HG03442 (cell line): ENCODE data around the gene NQO2.
"Not testable (repeated sequence)": the region's sequence is repeated elsewhere in the genome, so short reads cannot be mapped to it uniquely, and the experiment has no call there.

Source experiments
- ATAC-seq: cut with Tn5 transposase; IDR thresholded peaks from one replicate; pipeline ENCODE4 v1.9.1; 2021; ENCODE audit warnings: mild to moderate bottlenecking, moderate library complexity; ENCODE audit not compliant: unreplicated experiment

The NQO2 gene

DNA sequence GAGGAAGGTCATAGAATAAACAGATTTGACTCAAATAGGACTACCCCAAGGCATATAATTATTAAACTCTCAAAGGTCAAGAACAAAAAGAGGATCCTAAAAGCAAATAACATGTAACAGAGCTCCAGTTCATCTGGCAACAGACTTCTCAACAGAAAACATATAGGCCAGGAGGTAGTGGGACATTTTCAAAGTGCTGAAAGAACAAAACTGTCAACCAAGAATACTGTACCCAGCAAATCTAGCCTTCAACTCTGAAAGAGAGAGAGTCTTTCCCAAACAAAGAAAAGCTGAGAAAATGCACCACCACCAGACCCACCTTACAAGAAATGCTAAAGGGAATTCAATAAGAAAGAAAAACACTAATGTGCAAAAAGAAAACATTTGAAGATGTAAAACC is 11.9 kb downstream of the NQO2 start:
- ATAC-seq: no peak

DNA sequence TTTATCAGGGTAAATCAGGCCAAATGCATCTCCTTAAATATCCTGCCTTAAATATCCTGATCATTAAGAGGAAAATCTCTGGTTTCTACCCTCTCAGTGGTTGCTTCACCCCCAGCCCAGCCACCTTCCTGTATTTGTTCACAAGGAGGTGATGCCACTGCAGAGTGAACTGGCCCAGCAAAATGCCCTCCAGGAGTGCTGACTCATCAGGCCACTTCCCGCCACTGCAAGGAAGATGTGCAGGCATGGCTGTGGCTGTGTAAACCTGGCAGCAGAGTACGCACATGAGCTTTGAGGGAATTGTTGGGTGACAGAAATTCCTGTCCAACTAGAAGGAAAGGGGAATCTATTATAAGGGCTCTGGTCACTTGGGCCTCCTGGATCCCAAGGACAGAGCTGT is 13.8 kb downstream of the NQO2 start:
- ATAC-seq: no peak

DNA sequence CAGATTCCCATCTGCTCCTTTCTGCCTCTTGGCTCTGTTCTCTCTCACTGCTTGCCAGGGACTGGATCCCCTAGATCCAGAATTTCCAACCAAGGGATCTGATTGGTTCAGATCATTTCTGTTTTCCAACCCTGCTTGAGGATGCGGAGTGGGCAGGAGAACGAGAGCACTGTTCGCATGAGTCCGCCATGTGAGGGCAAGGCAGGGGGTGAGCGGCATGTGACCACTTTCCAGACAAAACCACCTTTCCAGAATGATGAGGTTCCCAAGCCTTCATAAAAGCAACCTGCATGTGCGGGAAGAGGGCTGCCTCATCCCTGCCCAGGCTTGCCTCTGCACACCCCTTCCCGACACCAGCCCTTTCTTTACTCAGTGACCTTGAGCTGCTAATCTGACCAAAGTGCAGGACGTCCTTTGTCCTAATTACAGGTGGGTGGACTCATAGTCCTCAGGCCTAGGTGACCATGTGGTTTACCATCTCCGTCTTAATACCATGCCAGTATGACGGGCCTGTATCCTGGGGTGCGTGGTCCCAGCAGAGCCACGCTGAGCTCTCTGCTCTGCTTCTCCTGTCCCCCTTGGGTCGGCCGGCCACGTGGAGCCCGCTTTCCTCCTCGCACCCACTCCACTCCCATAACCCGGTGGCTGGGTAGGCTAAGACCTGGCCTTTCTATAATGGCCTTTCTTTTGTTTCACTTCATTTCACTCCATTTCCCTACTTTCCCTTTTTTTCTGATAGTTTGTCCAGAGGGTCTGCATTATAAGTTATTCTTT is 14.4 kb downstream of the NQO2 start:
- ATAC-seq: no peak

DNA sequence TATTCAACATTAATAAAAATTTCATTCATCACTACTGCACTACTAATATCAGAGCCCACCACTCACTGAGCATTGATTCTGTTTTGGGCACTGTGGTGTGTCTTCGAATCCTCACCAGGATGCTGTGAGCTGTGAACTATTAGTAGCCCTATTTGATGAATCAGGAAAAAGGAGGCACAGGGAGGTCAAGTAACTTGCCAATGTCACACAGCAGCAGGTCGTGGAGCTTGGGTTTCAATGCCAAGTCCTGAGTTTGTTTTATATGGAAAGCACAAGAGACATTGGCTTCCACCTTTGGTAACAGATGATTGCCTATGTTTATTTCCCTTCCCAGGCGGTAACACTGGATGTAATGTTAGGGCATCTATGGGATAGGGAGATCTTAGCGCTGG is 15.0 kb downstream of the NQO2 start:
- no peak for ATAC-seq

DNA sequence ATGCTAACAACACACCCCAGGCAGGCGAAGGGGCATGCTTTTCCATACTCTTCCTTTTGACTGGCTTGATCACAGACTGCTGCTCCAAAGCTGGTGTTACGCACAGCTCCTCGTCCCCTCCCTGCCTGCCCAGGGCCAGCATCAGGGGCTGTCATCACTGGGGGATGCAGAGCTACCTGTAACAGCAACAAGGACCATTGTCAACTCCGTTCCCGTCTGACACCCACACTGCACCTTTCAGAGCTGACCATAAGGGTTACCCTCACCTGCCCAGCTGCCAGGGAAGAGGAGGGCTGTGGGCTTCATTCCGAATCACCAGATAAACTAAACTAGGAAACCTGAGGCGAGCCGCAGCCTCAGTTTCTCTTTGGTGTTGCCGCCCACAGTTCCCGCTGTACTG is 15.4 kb downstream of the NQO2 start:
- no peak for ATAC-seq

DNA sequence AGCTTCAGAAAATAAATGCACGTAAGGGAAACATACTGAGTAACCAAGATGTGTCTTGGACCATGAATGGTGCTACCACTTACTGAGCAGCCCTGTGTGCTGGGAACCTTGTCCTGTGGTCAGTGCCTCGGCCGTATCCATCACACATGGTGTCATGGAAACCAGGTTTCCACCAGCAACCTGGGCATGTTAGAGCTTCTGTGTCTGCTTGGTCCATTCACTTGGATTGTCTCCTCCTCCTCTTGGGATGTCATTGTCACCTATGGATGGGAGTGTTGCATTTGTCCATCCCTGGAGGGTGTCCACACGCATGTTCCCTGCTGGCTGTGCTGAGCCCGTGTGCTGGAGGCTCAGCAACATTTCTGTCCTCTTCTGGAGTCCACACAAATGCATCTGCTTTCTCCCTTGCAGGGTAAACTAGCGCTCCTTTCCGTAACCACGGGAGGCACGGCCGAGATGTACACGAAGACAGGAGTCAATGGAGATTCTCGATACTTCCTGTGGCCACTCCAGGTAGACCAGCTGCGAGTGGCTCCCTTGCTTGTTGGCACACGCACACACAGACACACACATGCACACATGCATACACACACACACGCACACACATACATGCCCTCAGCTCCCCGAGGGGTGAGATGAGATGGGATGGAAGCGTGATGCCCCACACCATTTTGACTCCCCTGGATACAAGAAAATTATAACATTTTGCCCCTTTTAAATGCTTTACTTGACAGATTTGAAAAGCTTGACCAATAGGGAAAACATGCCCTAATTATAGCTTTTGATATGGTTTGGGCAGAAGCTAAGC is 17.0 kb downstream of the NQO2 start:
- ATAC-seq: no peak

DNA sequence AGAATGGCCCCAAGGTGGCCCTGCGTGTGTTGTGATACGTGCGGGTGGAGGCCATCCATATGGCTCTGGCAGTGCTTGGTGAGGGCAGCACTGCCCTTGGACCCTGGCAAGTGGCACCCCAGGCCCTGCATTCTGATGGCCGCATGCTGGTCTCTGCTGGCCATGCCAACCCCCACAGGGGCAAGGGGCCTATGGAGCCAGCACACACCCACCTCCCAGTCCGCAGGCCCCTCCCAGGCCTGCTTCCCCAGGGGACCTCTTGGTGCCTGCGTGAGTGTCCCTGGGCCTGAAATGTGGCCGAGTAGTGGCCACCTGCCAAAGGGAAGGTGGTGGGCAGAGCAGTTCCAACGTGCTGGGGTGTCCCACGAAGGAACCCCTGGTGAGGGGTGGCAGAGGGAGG is 17.6 kb downstream of the NQO2 start:
- ATAC-seq: no peak

DNA sequence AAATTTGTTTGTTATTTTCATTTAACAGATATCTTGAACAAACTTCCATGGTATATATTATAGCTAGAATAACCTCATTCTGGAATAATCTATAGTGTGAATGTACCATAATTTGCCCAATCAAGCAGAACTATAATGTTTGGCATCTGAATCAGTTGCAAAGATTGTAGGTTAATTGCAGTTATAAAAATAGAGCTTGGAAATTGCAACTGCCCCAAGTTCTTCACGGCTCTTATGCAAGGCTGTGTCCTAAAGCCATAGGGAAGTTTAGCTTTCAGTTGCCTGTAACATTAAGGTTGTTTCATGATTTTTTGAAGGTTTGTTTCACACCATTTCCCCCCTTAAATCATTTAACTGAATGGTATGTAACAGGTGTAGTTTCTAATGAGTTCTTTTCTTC is 19.4 kb downstream of the NQO2 start:
- ATAC-seq: no peak

DNA sequence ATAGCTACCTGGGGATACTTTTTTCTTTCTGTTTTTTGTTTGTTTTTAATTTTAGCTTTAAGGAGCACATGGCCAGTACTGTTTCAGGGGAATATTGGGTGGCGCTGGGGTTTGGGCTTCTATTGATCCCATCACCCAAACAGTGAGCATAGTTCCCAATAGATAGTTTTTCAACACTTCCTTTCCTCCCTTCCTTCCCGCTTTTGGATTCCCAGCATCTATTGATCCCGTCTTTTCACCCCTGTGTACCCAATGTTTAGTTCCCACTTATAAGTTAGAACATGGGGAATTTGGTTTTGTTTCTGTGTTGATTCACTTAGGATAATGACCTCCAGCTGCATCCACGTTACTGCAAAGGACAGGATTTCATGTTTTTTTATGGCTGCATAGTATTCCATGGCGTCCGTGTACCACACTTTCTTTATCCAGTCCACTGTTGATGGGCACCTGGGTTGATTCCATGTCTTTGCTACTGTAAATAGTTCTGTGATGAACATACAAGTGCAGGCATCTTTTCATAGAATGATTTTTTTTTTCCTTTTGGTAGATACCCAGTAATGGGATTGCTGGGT is 20.1 kb downstream of the NQO2 start:
- ATAC-seq: no peak

DNA sequence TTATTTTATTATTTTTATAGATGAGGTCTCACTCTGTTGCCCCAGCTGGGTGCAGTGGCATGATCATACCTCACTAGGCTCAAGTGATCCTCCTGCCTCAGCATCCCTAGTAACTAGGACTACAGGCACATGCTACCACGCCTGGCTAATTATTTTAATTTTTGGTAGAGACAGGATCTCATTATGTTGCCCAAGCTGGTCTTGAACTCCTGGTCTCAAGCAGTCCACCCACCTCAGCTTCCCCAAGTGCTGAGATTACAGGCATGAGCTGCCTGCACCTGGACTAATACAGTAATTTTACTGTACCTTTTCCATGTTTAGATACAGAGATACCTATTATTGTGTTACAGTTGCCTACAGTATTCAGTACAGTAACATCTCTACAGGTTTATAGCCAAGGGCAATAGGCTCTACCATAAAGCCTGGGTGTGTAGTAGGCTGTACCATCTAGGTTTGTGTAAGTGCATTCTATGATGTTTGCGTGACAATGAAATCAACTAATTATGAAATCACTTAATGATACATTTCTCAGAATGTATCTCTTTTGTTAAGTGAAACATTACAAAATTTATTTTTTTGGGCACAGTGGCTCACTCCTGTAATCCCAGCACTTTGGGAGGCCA is 21.4 kb downstream of the NQO2 start:
- not testable (repeated sequence) for ATAC-seq

DNA sequence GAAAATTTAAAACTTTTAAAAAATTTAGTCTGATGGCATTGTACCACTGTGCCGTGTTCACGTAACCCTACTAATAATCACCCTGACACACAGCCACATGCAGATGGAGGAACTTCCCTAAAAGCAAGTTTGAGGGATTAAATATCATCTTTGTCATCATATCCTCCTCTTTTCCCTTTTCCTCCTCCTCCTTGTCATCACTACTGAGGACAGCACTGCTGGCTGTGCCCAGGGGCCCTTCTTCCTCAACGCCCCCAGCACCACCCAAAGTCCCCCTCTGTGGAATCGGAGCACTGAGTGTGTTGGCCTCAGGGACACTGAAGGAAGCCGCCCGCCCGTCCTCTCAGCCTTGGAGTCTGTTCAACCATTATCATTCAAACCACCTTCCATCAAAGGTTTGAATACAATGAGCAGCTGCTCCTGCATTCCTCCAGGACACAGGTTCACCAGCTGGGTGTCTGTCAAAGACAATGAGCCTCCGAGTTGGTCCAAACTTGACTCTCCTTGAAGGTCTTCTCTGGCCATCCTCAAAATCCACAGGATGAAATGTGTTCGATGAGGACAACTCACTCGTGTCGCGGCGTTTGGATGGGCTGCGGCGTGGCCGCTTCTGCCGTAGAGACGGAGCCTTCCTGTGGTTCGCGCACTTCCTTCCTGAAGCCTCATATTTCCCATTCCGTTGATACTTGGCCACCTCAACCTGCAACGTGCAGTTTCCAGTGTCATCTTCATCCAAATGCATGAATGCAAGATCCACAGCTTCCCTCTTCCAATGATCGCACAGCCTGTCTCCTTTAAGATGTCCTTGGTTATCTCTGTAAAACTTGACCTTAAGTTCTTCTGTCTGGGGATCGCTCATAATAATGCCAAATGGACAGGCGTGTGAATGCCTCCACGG is 23.3 kb downstream of the NQO2 start:
- no peak for ATAC-seq

DNA sequence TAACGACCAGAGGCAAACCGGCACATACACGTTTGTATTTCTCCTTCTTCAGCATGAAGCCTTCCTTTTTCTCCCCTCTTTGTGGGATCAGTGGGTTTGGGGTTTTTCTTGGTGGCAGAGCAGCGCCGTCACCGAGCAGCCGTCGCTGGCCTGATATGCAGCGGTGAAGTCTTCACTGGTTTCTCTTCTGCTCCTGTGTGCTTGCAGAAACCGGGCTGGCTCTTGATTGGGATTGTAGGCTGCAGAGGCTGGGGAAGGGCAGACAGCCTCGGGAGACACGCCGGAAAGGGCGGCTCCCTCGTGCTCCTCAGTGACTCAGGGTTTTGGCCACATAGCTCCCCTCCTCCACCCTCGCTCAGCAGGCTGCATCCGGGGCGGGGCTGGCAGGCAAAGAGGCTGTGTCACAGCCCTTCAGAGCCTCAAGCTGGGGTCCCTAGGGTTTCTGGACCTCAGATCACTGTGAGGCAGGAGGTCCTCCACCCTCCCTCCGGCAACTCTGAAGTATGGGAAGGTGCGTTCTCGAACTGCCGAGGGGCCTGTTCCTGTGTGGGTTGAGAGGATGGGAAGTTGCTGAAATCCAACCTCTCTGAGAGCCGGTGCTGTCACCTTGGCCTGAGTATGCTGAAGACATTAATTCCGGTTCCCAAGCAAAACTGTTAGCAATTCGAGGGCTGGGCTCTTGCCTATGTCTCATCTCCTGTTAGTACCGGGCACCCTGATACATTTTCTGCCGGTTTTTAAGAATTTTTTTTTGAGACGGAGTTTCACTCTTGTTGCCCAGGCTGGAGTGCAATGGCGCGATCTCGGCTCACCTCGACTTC is 24.2 kb downstream of the NQO2 start:
- peak; percentile 85 for ATAC-seq

DNA sequence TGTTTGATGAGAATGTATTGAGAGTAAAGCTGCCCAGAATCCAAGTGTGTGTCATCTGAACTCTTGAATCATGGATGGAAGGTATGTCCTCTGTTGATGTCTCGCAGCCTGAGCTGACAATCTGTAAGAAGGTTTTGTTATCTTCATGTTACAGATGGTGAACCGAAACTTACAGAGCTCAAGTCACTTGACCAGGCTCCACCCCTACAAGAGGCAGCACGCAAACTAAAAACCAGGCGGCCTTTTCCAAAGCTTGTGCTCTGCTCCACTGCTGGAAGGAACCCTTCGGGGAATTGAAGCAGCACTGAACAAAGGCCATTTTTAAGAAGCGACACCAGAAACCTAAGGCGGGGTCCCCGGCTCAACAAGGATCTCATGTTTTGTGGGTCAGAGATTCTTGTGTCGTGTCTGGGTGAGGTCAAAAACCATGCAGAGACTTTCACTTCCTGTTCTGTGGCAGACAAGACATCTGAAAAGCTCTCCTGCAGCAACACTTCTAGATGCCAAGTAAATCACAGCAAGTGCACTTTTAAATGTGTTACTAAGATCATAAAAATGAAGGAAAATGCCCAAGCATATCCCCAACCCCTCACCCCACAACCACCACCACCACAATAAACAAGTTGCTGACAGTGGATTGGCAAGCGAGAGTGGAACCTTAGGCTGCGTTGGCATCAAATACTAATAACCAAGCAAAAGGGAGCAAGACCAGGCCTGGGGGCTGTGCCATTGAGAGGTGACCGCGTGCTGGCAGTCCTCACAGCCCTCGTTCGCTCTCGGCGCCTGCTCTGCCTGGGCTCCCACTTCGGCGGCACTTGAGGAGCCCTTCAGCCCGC is 27.3 kb downstream of the NQO2 start:
- ATAC-seq: peak; percentile 72

DNA sequence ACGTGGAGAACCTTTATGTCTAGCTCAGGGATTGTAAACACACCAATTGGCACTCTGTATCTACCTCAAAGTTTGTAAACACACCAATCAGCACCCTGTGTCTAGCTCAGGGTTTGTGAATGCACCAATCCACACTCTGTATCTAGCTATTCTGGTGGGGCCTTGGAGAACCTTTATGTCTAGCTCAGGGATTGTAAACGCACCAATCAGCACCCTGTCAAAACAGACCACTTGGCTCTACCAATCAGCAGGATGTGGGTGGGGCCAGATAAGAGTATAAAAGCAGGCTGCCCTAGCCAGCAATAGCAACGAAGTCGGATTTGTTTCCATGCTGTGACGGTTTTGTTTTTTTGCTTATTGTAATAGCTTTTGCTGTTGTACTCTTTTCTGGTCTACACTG is 28.5 kb downstream of the NQO2 start:
- ATAC-seq: not testable (repeated sequence)

DNA sequence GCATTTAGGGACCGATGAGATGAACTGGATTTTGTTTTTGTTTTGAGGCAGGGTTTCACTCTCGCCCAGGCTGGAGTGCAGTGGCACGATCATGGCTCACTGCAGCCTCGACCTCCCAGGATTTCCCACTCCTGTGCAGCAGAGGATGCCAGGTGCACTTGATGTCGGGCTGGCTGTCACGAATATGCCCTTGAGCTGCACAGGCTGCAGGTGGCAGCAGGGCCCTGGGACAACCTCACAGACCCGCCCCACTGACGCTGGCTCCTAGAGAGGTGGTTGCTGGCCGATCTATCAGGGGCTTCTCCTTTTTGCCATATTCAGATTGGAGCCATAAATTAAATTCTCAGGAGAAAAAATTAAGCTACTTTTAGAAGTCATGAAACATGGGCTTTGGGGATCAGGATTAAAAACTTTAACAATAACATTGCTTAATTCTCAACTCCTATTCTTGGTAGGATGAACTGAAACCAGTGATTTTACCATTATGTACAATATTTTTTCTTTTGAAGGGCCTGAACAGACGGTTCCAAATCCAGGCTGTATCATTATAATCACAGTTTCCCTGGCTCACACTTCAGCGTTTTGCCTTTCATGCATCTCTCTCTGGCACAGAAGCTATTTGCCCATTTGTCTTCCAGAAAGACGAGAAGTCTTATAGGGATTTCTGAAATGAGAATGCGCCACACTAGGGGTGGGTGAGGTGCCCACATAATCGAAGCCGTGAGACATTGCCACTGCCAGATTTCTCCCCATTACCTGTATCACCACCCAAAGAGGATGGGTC is 32.4 kb downstream of the NQO2 start:
- ATAC-seq: no peak

DNA sequence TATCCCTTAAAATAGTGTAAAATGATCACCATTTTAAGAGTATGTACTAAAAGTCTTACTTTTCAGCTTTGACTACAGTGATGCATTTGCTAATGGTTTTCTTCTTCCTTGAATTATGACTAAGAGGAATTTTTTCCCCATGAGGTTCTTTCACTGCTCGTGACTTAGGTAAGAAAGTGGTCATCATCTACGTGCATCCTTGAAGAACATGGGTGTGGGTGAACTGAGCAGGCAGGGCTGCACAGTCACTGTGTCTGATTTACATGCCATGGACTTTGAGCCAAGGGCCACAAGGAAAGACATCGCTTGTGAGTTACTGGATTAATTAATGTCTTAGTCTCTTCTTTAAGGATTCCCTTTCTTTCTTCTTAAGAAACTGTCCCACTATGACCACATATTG is 33.3 kb downstream of the NQO2 start:
- ATAC-seq: no peak

DNA sequence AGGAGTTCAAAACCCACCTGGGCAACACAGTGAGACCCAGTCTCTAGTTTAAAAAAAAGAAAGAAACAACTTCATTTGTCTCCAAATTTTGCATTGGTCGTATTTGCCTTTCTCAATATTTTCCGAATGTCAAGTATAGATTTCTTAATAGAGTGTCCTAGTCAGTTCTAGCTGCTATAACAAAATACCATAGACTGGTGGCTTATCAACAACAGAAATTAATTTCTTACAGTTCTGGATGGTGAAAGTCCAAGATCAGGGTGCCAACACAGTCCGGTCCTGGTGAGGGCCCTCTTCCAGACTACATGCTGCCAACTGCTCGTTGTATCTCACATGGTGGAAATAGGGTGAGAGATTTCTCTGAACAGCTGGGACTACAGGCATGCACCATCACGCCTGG is 34.0 kb downstream of the NQO2 start:
- ATAC-seq: no peak

DNA sequence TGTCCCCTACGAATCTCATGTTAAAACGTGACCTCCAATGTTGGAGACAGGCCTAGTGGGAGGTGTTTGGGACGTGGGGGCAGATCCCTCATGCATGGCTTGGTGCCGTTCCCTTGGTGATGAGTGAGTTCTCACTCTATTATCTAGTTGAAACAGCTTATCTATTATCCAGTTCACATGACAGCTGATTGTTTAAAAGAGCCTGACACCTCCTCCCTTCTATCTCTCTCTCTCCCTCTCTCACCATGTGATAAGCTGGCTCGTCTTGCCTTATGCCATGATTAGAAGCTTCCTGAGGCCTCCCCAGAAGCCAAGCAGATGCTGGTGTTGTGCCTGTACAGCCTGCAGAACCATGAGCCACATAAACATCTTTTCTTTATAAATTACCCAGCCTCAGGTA is 35.7 kb downstream of the NQO2 start:
- no peak for ATAC-seq
